ENCODE measurements around the gene HES7.
A peak's percentile ranks its signal among the peaks of the same experiment; 100 is the strongest.

Gene HES7

GRCh38 chr17:8150194-8151119, 26.6 kb upstream of the HES7 start:
- no peak for TF ChIP-seq CTCF (IDR thresholded peaks at IDR 0.05; ENCODE audit: unreplicated experiment in 3 of 3)
- Mint-ChIP-seq H3K27me3 (ENCODE audit: low read depth) (no peaks in the 10 kb centered on the region), H3K36me3 (ENCODE audit: low read depth) (peaks cover 27% of the 10 kb centered on the region), H3K4me3 (peak overlapping the region; percentile 91 to 95 (median 93)), H3K9me3 (no peaks in the 10 kb centered on the region), H3K4me1 (peaks cover 6% of the 10 kb centered on the region), H3K27ac (peak overlapping the region in 2 of 3 experiments; percentile 62 to 89)

GRCh38 chr17:8149419-8150193, 25.7 kb upstream of the HES7 start:
- H3K27me3 Mint-ChIP-seq (ENCODE audit: low read depth), result no peaks in the 10 kb centered on the region
- peaks cover 27% of the 10 kb centered on the region for H3K36me3 Mint-ChIP-seq (ENCODE audit: low read depth)
- peak overlapping the region; percentile 44 to 93 (median 54) for H3K4me3 Mint-ChIP-seq
- no peak for TF ChIP-seq CTCF (IDR thresholded peaks at IDR 0.05; ENCODE audit: unreplicated experiment in 3 of 3)
- no peaks in the 10 kb centered on the region for H3K9me3 Mint-ChIP-seq
- H3K4me1 Mint-ChIP-seq, result peaks cover 6% of the 10 kb centered on the region
- no peak overlapping the region for H3K27ac Mint-ChIP-seq

GRCh38 chr17:8148560-8148959, 24.7 kb upstream of the HES7 start:
- Mint-ChIP-seq H3K27ac (no peak overlapping the region), H3K4me1 (peaks cover 6% of the 10 kb centered on the region), H3K27me3 (ENCODE audit: low read depth) (no peaks in the 10 kb centered on the region), H3K9me3 (no peaks in the 10 kb centered on the region), H3K4me3 (no peak overlapping the region), H3K36me3 (ENCODE audit: low read depth) (peaks cover 34% of the 10 kb centered on the region)
- TF ChIP-seq CTCF (IDR thresholded peaks at IDR 0.05; ENCODE audit: unreplicated experiment in 3 of 3), result no peak

GRCh38 chr17:8147805-8148404, 24.0 kb upstream of the HES7 start:
- H3K4me1 Mint-ChIP-seq, result peaks cover 6% of the 10 kb centered on the region
- peak overlapping the region in 1 of 3 experiments; percentile 25 for H3K4me3 Mint-ChIP-seq
- H3K27ac Mint-ChIP-seq, result no peak overlapping the region
- no peaks in the 10 kb centered on the region for H3K9me3 Mint-ChIP-seq
- TF ChIP-seq CTCF (IDR thresholded peaks at IDR 0.05; ENCODE audit: unreplicated experiment in 3 of 3), result no peak
- peaks cover 34% of the 10 kb centered on the region for H3K36me3 Mint-ChIP-seq (ENCODE audit: low read depth)
- H3K27me3 Mint-ChIP-seq (ENCODE audit: low read depth), result no peaks in the 10 kb centered on the region

GRCh38 chr17:8147141-8147804, 23.4 kb upstream of the HES7 start:
- Mint-ChIP-seq H3K27me3 (ENCODE audit: low read depth) (no peaks in the 10 kb centered on the region), H3K9me3 (no peaks in the 10 kb centered on the region), H3K27ac (no peak overlapping the region), H3K4me3 (peak overlapping the region in 1 of 3 experiments; percentile 26), H3K4me1 (peaks cover 6% of the 10 kb centered on the region), H3K36me3 (ENCODE audit: low read depth) (peaks cover 39% of the 10 kb centered on the region)
- TF ChIP-seq CTCF (IDR thresholded peaks at IDR 0.05; ENCODE audit: unreplicated experiment in 3 of 3), result no peak

All from nephron (organoid).